SK-MEL-5 (cell line): Measurements from ENCODE around the gene CAMTA1. TPM values are rescaled to one million over a fixed set of nuclear protein-coding genes. Genes with fewer than 3 reads are reported as not detected.

Source experiments
- DNase-seq: peaks from one replicate; pipeline ENCODE4 v3.0.0-alpha.2; 2016; ENCODE audit warnings: low read depth, low spot score
- in situ Hi-C: cut with HindIII; loops from 2 replicates; pipeline ENCODE4 v1.10.0; 2016; ENCODE audit warnings: low sequenced_read_pairs, high pct_unique_total_duplicates, low pct_unique_long_range_greater_than_20kb
- total RNA-seq: library from RNA; depleted of rRNA; stranded (reverse); fragments of >200 nt; shearing (Covaris generic); gene quantifications from 2 replicates; pipeline ENCODE4 v1.2.3, GENCODE V29; 2014

CAMTA1 gene
- total RNA-seq, 1 experiment from 2014 or later = 47.4 TPM

DNA sequence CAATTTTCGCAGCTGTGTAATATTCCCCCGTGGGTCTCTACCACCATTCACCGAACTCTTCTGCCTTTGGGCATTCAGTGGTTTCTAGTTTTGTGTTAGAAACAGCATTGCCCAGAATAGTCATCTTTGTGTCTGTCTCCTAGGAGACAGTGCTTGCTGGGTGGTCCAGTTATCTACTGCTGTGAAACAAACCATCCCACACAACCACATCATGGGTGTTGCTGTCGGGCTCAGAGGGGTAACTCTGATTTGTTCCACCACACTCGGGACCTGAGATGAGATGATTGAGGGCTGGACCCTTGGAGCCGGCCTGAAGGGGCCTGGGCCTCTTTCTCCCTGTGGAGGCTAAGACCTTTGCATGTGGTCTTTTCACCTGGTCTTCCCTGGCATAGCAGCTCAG, 558.6 kb downstream of the CAMTA1 start:
- no peak for DNase-seq
- in situ Hi-C loops = no loop called here

DNA sequence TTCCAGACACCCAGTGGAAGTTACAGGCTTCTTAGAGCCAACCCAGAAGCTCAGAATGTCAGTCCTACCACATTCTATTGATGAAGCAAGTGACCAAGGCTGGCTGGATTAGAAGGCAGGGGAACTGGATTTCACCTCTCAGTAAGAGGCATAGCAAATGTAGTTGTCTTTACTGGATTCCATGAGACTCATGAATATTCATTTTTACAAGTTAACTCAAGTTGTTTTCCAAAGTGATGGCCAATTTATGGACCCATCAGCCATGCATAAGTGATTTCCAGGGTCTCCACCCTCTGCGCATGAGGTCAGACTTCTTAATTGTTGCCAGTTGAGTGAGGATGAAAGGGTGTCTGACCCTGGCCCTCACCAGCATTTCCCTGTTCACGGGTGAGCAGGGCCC, 559.0 kb downstream of the CAMTA1 start:
- no peak for DNase-seq
- in situ Hi-C loops = no loop called here

DNA sequence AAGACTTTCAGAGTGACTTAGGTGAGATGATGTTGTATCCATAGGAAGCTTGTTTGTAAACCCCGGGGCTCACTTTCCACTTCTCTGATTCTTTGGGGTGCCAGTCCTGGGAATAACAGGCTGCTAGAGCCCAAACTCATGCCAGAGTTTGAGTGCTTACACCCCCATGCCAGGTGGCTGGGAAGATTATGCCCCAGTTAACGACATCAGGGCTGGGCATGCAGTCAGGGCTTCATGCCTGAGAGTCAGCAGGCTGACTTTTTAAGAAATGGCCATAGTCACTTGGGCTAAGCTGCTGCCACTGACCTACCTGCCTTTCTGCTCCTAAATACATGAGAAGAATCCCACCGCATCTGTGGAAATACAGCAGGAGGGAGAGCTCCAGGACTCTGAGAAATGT, 560.3 kb downstream of the CAMTA1 start:
- DNase-seq = no peak
- in situ Hi-C loops = no loop called here

DNA sequence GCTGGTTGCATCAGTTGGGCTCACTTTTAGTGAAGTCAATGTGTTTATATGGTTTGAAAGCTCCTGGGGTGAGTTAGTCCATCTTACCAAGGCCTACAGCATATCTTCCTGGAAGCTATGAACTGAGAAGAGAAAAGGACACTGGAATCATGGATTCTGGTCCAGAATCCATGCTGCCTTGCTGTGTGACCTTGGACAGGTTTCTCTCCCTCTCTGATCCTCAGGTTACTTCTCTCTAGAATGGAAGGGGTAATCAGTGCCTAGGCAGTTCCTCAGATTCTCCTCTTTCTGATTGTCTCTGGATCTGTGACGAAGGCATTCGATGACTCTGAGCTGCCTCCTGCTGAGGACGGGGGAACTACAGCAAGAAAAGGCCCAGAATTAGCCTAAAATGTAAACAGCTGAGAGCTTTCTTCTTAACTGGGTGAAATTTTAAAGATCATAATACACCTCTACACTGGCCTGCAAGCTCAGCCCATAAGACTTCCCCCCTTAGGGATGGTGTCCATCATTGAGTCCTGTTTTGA, 560.9 kb downstream of the CAMTA1 start:
- DNase-seq = no peak
- in situ Hi-C loops = no loop called here

DNA sequence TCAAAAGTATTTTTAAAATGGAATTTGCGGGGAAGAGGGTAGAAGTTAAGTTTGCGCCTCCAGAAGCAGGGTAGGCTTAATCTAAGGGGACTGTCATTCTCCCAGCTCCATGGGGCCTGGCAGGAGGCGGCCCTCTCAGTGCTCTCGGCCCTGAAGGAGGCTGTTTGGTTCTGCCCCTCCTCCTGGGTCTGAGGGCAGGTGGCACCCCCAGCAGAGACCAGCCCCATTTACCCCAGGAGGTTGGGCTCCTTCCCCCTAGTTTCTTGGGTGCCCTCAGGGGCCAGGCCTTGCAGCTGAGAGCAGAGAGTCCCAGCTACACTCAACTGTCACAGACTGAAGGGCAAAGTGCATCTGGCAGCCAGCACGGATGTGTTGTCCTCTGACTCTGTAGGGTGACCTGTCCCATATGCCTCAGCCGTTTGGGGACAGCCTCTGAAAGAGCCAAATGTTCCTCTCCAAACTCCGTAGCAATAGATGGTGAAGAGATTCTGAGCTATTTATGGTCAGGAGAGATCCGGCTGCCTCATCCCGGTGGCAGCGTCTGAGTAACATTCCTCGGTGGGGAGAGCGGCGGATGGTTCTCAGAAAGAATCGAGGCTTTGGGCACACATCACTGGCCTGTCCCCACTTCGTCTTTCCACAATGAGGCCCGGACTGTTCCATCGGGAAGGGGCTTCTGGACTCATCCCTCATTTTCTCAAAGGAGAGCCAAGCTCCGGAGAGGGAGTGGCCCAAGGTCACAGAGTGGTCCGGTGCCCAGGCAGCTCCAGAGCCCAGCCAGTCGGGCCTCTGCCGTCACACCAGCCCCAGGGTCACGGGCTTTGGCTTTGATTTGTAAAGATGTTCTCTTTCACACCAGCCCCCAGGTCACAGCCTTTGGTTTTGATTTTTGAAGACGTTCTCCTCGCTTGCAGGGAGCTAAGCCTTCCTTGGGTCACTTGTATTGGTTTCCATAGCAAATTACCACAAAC, 561.6 kb downstream of the CAMTA1 start:
- no peak for DNase-seq
- in situ Hi-C loops = no loop called here

DNA sequence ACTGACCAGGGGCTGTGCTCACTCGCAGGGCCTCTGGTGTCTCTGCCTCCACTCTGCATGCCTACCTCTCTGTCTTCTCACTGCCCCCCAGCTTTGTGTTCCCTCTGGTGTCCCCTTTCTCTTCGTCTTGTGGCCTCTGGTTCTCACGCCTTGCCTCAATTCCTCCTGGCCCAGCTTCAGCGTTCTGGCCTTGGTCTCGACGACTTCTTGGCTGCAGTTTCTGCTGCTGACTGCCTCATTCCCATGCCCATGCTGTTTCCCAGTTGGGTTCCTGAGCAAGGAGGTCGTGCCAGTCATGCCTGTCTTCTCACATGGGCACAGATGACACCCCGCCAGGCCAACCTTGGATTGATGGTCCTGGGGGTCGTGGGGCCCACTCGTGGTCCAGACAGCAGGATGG, 562.8 kb downstream of the CAMTA1 start:
- DNase-seq = no peak
- in situ Hi-C loops = no loop called here

DNA sequence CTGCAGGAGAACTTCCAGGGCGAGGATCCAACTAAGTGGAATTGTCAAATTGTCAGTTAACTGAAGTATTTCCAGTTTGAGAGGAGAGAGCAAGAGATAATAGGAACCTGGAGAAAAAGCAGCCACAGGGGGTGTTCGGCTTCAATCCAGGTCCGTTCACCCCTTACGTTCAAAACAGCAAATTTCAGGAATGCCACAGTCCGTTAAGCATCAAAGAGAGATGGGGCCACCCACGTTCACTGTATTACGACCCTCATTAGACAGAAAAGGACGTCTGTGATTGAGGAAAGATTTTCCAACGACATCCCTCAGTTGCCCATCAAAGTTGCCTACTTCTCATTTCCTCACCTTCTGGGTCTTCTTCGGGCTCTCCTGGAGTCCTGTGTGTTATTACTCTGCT, 563.3 kb downstream of the CAMTA1 start:
- DNase-seq = no peak
- in situ Hi-C loops = no loop called here

DNA sequence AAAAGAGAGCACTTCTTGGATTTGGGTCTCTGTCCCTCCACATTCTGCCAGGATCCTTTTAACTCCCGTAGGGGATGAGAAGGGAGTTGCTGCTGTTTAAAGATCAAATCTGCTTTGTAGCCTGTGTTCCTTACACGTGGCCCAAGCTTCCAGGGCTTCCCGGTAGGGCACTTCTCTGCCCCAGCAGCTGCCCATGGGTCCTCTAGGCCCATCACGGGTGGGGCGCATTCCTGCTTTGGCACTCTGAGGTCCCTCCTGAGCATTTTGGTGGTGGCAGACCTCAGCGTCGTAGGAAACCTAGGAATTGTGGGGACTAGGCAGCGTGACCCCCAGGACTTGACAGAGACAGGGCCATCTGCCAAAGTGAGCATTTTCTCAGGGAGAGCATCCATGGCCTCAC, 565.5 kb downstream of the CAMTA1 start:
- in situ Hi-C loops = no loop called here
- DNase-seq = no peak

- DNase-seq = no peak
- in situ Hi-C loops = no loop called here
These were observed 566.4 kb downstream of the CAMTA1 start for GRCh38 chr1:7351649-7352048.

DNA sequence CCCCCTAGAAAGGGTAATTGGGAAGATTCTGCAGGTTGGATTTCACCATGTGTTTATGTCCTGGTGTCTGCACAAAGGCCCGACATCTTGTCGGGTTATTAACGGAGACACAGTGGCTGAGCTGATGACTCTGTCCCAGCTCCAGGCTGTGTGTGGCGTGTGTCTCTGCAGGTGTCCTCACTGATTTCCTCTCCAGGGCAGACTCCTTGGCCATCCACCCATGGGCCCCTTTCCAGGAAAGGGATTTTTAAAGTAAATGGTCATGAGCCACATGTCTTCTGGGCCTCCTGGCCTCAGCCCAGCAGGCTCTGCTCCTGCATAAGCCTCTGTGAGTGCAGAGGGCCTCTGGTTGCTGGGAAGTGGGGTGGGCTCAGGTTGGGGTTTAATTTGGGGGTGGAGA, 567.1 kb downstream of the CAMTA1 start:
- no peak for DNase-seq
- in situ Hi-C loops = no loop called here

GRCh38 chr1:7352974-7353373, 567.7 kb downstream of the CAMTA1 start:
- no peak for DNase-seq
- in situ Hi-C loops = no loop called here

- in situ Hi-C loops = no loop called here
- DNase-seq = no peak
These were observed 570.4 kb downstream of the CAMTA1 start for GRCh38 chr1:7355646-7356045.

DNA sequence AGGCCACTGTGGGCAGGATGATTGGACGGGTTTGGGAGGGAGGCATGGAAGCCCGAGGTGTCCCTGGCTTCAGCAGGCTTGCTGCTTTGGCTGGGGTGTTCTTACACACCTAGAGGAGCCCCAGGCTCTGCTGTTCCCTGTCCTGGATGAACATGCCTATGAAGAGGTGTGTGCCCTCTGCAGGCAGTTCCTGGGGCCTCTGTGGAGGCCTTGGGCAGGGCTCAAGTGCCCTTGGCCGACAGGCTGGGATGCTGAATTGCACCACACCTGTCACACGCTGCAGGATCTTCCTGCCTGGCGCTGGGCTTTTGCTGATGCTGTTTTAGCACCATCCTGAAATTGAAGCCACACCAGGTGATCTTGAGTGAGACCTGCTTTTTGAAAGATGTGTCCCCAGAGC, 570.8 kb downstream of the CAMTA1 start:
- no peak for DNase-seq
- in situ Hi-C loops = no loop called here

DNA sequence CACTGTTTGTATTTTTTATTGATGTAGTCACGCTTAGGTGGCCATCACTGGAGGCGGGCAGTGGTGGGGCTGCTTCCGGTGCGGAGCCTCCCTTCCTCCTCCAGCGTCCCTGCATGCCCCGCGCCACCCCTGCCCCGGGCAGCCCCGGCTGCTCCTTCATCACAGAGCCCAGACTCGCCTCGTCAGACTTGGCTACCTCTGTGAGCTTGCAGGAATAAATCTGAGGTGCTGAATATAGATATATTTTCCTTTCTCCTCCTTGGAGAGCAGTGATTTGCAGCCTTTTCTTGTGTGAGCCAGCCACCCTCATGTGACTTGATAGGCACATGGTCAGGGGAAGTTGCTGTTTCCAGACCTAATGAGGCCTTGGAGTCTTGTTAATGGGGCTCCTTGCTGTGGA, 573.2 kb downstream of the CAMTA1 start:
- DNase-seq = no peak
- in situ Hi-C loops = no loop called here

DNA sequence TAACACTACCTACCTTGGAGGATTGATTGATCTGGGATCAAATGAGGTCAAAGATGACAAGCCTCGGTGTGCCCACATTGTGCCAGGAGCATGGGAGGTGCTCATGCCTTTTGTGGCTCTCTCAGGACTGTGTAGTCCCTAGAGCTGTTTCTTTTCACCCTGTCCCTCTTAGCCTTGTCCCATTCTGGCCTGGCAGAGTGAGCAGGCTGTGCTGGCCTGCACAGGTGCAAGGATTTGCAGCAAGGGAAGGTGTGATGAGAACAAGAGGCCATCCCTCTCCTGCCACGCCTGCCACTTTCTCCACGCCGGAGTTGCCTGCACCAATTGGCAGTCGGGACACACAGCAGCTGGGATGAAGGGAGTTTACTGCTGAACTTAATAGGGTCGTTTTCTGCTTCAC, 575.3 kb downstream of the CAMTA1 start:
- in situ Hi-C loops = no loop called here
- DNase-seq = no peak

GRCh38 chr1:7362947-7363346, 577.7 kb downstream of the CAMTA1 start:
- in situ Hi-C loops = no loop called here
- DNase-seq = no peak

DNA sequence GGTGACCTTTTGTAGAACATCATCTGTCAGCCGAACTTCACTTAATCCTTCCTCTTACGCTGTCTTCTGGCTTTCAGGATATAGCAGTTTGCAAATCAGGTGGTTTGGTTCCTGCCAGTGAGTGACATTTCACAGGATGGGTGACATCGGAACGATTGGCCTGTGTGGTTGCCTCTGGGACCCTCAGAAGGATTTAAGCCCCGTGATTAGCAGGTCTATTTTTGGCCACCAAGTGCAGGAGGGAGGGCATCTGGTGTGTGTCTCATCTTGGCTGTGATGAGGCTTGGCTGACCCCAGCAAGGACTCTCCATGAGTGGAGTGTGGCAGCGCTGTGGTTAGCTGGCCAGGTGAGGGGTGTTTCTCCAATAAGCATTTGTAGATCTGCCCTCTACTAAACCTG, 578.2 kb downstream of the CAMTA1 start:
- in situ Hi-C loops = no loop called here
- DNase-seq = no peak

DNA sequence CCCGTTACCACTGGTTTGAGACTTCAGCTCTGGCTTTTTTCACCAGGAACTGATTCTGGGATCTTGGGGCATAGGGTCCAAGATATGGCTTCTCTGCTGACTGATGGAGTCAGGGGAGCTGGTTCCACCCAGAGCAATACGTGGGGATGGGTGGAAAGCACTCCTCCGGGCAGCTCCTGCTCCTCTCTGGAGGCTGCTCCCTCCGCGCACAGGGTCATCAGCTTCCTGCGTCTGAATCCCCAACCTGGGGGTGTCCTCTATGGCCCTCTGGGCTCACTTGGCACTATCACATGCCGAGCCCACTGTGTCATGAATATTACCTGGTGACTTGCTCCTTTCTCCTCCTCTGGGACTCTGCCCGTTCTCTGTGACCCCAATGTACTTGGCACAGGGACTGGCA, 580.5 kb downstream of the CAMTA1 start:
- in situ Hi-C loops = no loop called here
- DNase-seq = no peak

DNA sequence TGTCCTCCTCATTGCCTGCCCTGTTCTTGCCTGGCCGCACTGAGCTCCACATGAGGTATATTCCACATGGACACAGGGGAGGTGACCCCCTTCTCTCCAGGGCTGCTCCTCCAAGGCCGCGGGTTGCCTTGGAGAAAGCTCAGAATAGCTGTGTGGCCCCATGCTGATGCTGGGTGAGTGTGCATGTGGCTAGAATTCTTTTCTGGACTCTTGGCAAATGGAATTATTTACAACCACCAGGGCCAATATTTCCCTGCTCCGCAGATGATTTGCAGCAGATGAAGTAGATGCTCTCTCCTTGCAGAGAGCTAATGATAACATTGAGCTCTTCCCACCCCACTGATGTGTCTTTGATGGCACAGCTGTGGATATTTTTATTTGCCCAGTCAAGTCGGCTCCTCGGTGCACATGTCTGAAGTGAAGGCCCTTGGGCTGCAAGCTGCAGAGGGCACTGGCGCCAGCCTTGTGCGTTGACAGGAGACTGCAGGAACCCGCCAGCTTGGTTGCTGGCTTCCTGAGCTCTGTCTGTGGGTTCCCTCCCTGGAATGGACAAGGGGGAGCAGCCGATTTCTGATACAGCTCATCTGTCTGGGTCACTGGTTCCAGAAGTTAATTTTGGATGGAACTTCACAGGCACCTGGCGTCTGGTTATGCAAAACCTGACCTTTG, 581.2 kb downstream of the CAMTA1 start:
- DNase-seq = no peak
- in situ Hi-C loops = no loop called here
